Adrenal gland (tissue), 12 donors: ENCODE results near the gene SLC7A5. TPM values are rescaled to one million over a fixed set of nuclear protein-coding genes. Genes with fewer than 3 reads are reported as not detected.

Experiments
- DNase-seq, 7 donors: peaks; one replicate each; pipeline ENCODE4 v3.0.0-alpha.2; 2019 to 2020
- H3K27ac ChIP-seq, 5 donors: fragments of 200-600 bp; sonication (generic) in 4 of 5; 1 replicate in 3 of 5; 2 replicates in 2 of 5; pipeline versions ENCODE4 v1.5.1 to v1.8.0; 2016 to 2020; ENCODE audit warnings: mild to moderate bottlenecking in 1 of 5
- H3K27me3 ChIP-seq: fragments of 200-600 bp; 2 replicates; pipeline ENCODE4 v1.8.0; 2021
- H3K36me3 ChIP-seq, 2 donors: fragments of 200-600 bp; replicated peaks in 1 of 2; 1 replicate in 1 of 2; 2 replicates in 1 of 2; pipeline versions ENCODE4 v1.5.1 to v1.8.0; 2018 to 2022
- H3K4me1 ChIP-seq, 2 donors: fragments of 200-600 bp; replicated peaks in 1 of 2; 1 replicate in 1 of 2; 2 replicates in 1 of 2; pipeline versions ENCODE4 v1.5.1 to v1.8.0; 2018 to 2021
- H3K4me3 ChIP-seq, 4 donors: fragments of 200-600 bp; sonication (generic) in 3 of 4; one replicate each; pipeline ENCODE4 v1.5.1; 2016 to 2018
- H3K9me3 ChIP-seq, 3 donors: fragments of 200-600 bp; sonication (generic) in 1 of 3; replicated peaks in 1 of 3; 1 replicate in 2 of 3; 2 replicates in 1 of 3; pipeline versions ENCODE4 v1.5.1 to v1.8.0; 2016 to 2021
- POLR2A ChIP-seq, 2 donors: fragments of 450-650 bp; IDR thresholded peaks; one replicate each; pipeline ENCODE4 v1.6.1; 2017; ENCODE audit warnings: antibody characterized with exemption in 2 of 2, mild to moderate bottlenecking in 2 of 2, moderate library complexity in 1 of 2
- WGBS, 4 donors: extraction: QIAGEN DNeasy Blood & Tissue Kit in 2 of 4; methylation state at CpG; one replicate each; pipeline versions ENCODE4 v1.1.5 to v1.1.7; 2013 to 2017; 5-methylcytosine and 5-hydroxymethylcytosine counted together
- intact Hi-C, 2 donors: fragments of 100-400 bp; cut with DNase I; formaldehyde crosslinking; loops; one replicate each; pipeline versions ENCODE4 v1.14.1 to v1.15.0; 2022 to 2023
- polyA plus RNA-seq, 3 donors: library from polyadenylated mRNA; stranded (reverse); fragments of 200-250 nt in 2 of 3; fragments of 350-450 nt in 1 of 3; fragmentation: Illumina TruSeq in 1 of 3; extraction: RNeasy Lipid Tissue Mini Kit (QIAGEN cat#74804) in 1 of 3; gene quantifications; one replicate each; pipeline ENCODE4 v1.2.3, GENCODE V29; 2013 to 2014
- total RNA-seq, 9 donors: library from RNA; depleted of rRNA in 4 of 9; stranded (reverse); fragments of >200 nt in 4 of 9; fragments of 120-200 nt in 1 of 9; fragmentation: NEBNext Ultra II Directional in 1 of 9; extraction: Animal tissue kit (Norgen Biotek cat#: 25700) in 1 of 9; gene quantifications; one replicate each; pipeline versions ENCODE4 v1.1.0 to v1.2.4, GENCODE V29; 2013 to 2023
- TF ChIP-seq, protein P1 (sequence below), 6 experiments: fragments of 450-650 bp in 4 of 6; fragments of 200-600 bp in 2 of 6; sonication (generic) in 1 of 6; IDR thresholded peaks; 1 replicate in 5 of 6; 2 replicates in 1 of 6; pipeline versions ENCODE4 v1.5.1 to v1.8.0; 2016 to 2021; ENCODE audit warnings: antibody characterized with exemption in 6 of 6, mild to moderate bottlenecking in 2 of 6, moderate library complexity in 1 of 6
- donor health status: healthy with polysubstance abuse.
- donor health status: Bipolar disorder and iron deficiency.
- donor health status: DM: yes; HTN: yes; CAD: no.
- donor health status: DM: no; HTN: no; CAD: no.
- donor health status: DM: no; HTN: no; CAD: no.
- donor health status: DM: yes; HTN: yes; CAD: no.

The SLC7A5 gene
- total and polyA plus RNA-seq, 12 donors = 0.69 to 9.1 (median 2.4) TPM

DNA sequence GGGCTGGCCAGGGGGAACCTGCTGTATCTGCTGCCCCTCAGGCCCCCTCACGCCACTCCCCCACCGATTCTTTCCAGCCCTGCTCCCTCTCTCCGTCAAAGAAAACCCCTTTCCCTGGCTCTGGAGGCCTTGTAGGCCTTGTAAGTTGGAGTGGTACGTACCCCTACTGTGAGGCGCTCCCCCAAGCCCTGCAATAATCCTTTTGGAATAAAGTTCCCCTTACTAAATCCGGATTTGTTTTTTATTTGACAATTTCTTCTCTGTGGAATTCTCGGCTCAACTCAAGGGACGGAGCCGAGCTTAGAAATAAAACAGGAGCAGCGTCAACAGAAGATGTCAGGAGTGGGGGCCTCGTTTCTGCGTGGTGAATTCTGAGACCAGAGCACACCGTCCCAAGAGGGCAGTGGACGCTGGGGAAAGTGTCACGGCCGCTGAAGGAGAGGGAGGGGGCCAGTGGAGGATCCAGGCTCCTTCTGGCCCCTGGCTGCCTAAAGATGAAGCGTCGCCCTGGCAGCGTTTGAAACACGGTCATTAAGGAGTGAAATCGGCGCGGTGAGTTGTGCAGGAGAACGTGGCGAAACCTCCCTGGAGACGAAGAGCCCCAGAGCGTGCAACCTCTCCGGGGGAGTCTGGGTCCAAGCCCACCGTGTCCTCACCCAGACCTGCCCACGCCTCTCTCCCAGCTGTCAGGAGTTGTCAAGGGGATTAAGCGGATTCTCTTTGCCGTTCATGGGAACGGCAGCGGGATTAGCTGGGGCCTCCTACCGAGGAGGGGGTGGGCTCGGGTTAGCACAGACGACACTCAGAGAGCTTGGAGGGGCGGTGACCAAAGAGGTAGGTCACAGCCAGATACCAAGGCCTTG is 47.0 kb downstream of the SLC7A5 start:
- 74 to 76% (median 76%) methylated on average over 33 to 38 of the region's 38 CpGs for WGBS, 4 donors
- intact Hi-C loops = no loop called here
- Histone ChIP-seq H3K9me3 (no peaks in the 10 kb centered on the region), H3K27me3 (no peaks in the 10 kb centered on the region), H3K4me3 (no peak overlapping the region), H3K4me1 (no peaks in the 10 kb centered on the region), H3K27ac (no peak overlapping the region), H3K36me3 (no peaks in the 10 kb centered on the region)
- DNase-seq = no peak
- no peak for TF ChIP-seq POLR2A (IDR thresholded peaks at IDR 0.05)
- TF ChIP-seq, protein P1, sequence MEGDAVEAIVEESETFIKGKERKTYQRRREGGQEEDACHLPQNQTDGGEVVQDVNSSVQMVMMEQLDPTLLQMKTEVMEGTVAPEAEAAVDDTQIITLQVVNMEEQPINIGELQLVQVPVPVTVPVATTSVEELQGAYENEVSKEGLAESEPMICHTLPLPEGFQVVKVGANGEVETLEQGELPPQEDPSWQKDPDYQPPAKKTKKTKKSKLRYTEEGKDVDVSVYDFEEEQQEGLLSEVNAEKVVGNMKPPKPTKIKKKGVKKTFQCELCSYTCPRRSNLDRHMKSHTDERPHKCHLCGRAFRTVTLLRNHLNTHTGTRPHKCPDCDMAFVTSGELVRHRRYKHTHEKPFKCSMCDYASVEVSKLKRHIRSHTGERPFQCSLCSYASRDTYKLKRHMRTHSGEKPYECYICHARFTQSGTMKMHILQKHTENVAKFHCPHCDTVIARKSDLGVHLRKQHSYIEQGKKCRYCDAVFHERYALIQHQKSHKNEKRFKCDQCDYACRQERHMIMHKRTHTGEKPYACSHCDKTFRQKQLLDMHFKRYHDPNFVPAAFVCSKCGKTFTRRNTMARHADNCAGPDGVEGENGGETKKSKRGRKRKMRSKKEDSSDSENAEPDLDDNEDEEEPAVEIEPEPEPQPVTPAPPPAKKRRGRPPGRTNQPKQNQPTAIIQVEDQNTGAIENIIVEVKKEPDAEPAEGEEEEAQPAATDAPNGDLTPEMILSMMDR (IDR thresholded peaks at IDR 0.05) = no peak

DNA sequence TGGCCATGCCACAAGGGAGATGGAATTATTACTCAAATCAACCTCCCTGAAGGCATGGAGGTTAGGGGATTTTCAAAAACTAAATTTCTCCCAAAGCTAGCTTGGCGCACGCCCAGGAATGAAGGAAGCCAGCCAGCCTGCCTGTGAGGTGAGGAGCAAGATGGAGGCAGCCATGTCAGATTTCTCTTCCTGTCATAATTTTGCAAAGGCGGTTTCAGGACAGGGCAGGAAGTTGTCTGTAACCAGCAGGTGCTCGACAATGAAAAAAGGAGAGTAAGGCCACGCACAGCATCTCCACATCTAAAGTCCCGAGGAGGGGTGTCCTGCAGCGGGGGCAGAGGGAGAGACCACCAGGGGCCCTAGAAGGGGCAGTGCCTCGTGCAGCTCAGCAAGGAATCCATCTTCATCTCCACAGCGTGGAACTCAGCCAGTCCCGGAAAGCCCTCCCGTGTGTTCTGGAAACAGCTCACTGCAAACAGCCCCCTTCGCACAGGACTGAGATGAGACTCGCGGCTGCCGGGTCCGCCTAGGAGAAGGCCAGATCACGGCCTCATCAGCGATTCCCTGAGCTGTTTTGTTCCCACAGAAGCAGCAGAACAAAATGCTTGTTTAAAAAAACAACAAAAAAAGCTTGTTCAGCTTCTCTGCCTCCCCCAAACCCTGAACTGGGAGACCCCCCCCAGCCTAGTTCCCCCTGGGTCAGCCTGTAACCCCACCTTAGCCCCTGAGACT is 47.8 kb downstream of the SLC7A5 start:
- Histone ChIP-seq H3K27me3 (no peaks in the 10 kb centered on the region), H3K4me1 (no peaks in the 10 kb centered on the region), H3K27ac (no peak overlapping the region), H3K9me3 (no peaks in the 10 kb centered on the region), H3K36me3 (no peaks in the 10 kb centered on the region), H3K4me3 (no peak overlapping the region)
- intact Hi-C loops = no loop called here
- TF ChIP-seq, protein P1 (IDR thresholded peaks at IDR 0.05) = no peak
- no peak for TF ChIP-seq POLR2A (IDR thresholded peaks at IDR 0.05)
- WGBS, 4 donors = 50 to 58% (median 52%) methylated on average over 14 to 18 of the region's 18 CpGs
- DNase-seq = no peak

DNA sequence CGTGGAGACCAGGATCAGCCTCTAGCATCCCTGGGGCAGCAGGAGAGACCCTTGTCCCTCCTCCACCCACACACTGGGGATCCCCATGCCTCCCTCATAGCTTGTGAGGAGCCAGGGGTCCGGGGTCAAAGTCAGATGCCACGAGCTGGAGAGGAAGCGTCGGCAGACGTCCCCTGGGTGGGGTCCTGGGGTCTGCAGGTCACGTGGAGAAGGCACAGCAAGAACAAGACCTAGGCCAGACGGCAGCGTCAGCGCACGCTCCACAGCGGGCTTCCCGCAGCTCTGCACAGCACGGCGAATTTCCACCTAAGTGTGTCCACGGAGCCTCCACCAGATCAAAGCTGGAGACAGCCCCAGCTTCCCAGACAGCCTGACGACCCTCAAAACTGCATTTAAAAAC is 49.3 kb downstream of the SLC7A5 start:
- no peak overlapping the region for H3K4me3 ChIP-seq
- H3K36me3 ChIP-seq = no peaks in the 10 kb centered on the region
- no peaks in the 10 kb centered on the region for H3K9me3 ChIP-seq
- TF ChIP-seq POLR2A (IDR thresholded peaks at IDR 0.05) = no peak
- TF ChIP-seq, protein P1 (IDR thresholded peaks at IDR 0.05) = no peak
- no peaks in the 10 kb centered on the region for H3K4me1 ChIP-seq
- intact Hi-C loops = no loop called here
- H3K27ac ChIP-seq = no peak overlapping the region
- no peaks in the 10 kb centered on the region for H3K27me3 ChIP-seq
- 76 to 91% (median 85%) methylated on average over 12 to 17 of the region's 17 CpGs for WGBS, 4 donors
- DNase-seq = no peak

DNA sequence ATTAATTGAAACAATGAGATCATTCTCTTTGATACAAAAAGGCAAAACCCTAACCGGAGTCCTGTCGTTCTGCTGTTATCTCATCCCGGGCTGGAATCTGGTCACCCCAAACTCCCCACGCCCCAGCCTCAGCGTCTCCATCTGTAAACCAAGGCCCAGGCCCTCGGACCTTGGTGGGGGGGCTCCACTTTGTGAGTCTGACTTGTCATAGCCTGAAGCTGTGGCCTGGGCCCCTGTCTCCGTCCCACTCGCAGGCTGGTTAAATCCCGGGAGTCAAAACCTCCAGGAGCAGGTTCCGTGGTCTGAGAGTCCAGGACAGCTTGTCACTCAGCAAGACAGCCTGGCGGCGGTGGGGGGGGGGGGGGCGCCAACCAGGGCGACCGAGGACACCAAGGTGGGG is 50.0 kb downstream of the SLC7A5 start:
- H3K9me3 ChIP-seq = no peaks in the 10 kb centered on the region
- no peaks in the 10 kb centered on the region for H3K36me3 ChIP-seq
- H3K4me3 ChIP-seq = no peak overlapping the region
- H3K27me3 ChIP-seq = no peaks in the 10 kb centered on the region
- DNase-seq = no peak
- intact Hi-C loops = no loop called here
- WGBS, 4 donors = 75 to 88% (median 80%) methylated on average over 6 to 15 of the region's 15 CpGs
- H3K4me1 ChIP-seq = no peaks in the 10 kb centered on the region
- no peak overlapping the region for H3K27ac ChIP-seq
- TF ChIP-seq, protein P1 (IDR thresholded peaks at IDR 0.05) = no peak
- TF ChIP-seq POLR2A (IDR thresholded peaks at IDR 0.05) = no peak
